GM23338 (cell line): ENCODE data around the gene JOSD2.

ENCODE experiments used
- CTCF ChIP-seq, 2 experiments: fragments of 200-600 bp in 1 of 2; sonication (generic) in 1 of 2; conservative IDR thresholded peaks; 2 replicates each; pipeline versions ENCODE4 v1.5.1 to v1.6.1; 2016 to 2017; ENCODE audit warnings: antibody characterized with exemption in 2 of 2, low read depth in 2 of 2, mild to moderate bottlenecking in 2 of 2, moderate library complexity in 1 of 2
- EZH2 ChIP-seq: fragments of 200-600 bp; sonication (generic); IDR thresholded peaks from one replicate; pipeline ENCODE4 v1.8.0; 2017; ENCODE audit warnings: antibody characterized with exemption, mild to moderate bottlenecking, low read depth; ENCODE audit not compliant: unreplicated experiment
- TF ChIP-seq, protein P1 (sequence below): IDR thresholded peaks from one replicate; pipeline ENCODE4 v1.6.1; 2018; ENCODE audit warnings: antibody characterized with exemption; ENCODE audit not compliant: unreplicated experiment

GRCh38 chr19:50520822-50521465 lies 10.0 kb upstream of the JOSD2 start:
- TF ChIP-seq CTCF (conservative IDR thresholded peaks at IDR 0.05; ENCODE audit: low read depth in 2 of 2) (no peak), EZH2 (no peak)
- TF ChIP-seq, protein P1, sequence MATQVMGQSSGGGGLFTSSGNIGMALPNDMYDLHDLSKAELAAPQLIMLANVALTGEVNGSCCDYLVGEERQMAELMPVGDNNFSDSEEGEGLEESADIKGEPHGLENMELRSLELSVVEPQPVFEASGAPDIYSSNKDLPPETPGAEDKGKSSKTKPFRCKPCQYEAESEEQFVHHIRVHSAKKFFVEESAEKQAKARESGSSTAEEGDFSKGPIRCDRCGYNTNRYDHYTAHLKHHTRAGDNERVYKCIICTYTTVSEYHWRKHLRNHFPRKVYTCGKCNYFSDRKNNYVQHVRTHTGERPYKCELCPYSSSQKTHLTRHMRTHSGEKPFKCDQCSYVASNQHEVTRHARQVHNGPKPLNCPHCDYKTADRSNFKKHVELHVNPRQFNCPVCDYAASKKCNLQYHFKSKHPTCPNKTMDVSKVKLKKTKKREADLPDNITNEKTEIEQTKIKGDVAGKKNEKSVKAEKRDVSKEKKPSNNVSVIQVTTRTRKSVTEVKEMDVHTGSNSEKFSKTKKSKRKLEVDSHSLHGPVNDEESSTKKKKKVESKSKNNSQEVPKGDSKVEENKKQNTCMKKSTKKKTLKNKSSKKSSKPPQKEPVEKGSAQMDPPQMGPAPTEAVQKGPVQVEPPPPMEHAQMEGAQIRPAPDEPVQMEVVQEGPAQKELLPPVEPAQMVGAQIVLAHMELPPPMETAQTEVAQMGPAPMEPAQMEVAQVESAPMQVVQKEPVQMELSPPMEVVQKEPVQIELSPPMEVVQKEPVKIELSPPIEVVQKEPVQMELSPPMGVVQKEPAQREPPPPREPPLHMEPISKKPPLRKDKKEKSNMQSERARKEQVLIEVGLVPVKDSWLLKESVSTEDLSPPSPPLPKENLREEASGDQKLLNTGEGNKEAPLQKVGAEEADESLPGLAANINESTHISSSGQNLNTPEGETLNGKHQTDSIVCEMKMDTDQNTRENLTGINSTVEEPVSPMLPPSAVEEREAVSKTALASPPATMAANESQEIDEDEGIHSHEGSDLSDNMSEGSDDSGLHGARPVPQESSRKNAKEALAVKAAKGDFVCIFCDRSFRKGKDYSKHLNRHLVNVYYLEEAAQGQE = no peak
